ENCODE measurements around the gene MBIP. TPM values are rescaled to one million over a fixed set of nuclear protein-coding genes. Genes with fewer than 3 reads are reported as not detected.

The MBIP gene
- polyA plus RNA-seq, 1 donor from 2014 or later = 52.1 TPM

GRCh38 chr14:36302823-36303222 lies 17.6 kb downstream of the MBIP start:
- H3K79me2 ChIP-seq (replicated peaks; ENCODE audit: insufficient read depth, low read length) = no peaks in the 10 kb centered on the region
- no peak overlapping the region for H3K4me2 ChIP-seq (ENCODE audit: low read length)
- no peak for TF ChIP-seq POLR2AphosphoS5 (IDR thresholded peaks at IDR 0.05)
- TF ChIP-seq MXI1 (conservative IDR thresholded peaks at IDR 0.05; ENCODE audit: poor library complexity, severe bottlenecking) = no peak
- TF ChIP-seq CTCF (IDR thresholded peaks at IDR 0.05; ENCODE audit: poor library complexity, severe bottlenecking) = no peak
- no peak for TF ChIP-seq TAF1 (IDR thresholded peaks at IDR 0.05; ENCODE audit: low read depth)
- TF ChIP-seq REST (IDR thresholded peaks at IDR 0.05; ENCODE audit: borderline replicate concordance) = no peak
- TF ChIP-seq EP300 (conservative IDR thresholded peaks at IDR 0.05; ENCODE audit: poor library complexity, severe bottlenecking) = no peak
- TF ChIP-seq RAD21 (conservative IDR thresholded peaks at IDR 0.05) = no peak
- no peak for TF ChIP-seq SMC3 (conservative IDR thresholded peaks at IDR 0.05; ENCODE audit: poor library complexity)
- TF ChIP-seq EZH2 (IDR thresholded peaks at IDR 0.05; ENCODE audit: borderline replicate concordance, insufficient read depth, low read length, poor library complexity, severe bottlenecking) = no peak
- H3K9me3 ChIP-seq (ENCODE audit: low read length) = no peaks in the 10 kb centered on the region
- no peaks in the 10 kb centered on the region for H3F3A ChIP-seq (ENCODE audit: insufficient read depth, low read length, poor library complexity, severe bottlenecking)
- H3K36me3 ChIP-seq (ENCODE audit: insufficient read depth, low read length) = peaks cover 15% of the 10 kb centered on the region
- H3K4me3 ChIP-seq (ENCODE audit: low read length) = no peak overlapping the region
- H3K9me2 ChIP-seq (ENCODE audit: insufficient read depth, low read length) = no peaks in the 10 kb centered on the region
- H4K20me1 ChIP-seq (ENCODE audit: insufficient read depth) = no peaks in the 10 kb centered on the region
- no peak overlapping the region for H2AFZ ChIP-seq (ENCODE audit: low read depth, low read length)
- H3K27me3 ChIP-seq (ENCODE audit: insufficient read depth, low read depth, low read length) = no peaks in the 10 kb centered on the region
- no peak overlapping the region for H3K27ac ChIP-seq (ENCODE audit: low read length)
- H3K9ac ChIP-seq (ENCODE audit: low read length) = no peak overlapping the region

GRCh38 chr14:36301159-36301558 lies 19.3 kb downstream of the MBIP start:
- no peak overlapping the region for H2AFZ ChIP-seq (ENCODE audit: low read depth, low read length)
- H3K36me3 ChIP-seq (ENCODE audit: insufficient read depth, low read length) = peaks cover 23% of the 10 kb centered on the region
- H3F3A ChIP-seq (ENCODE audit: insufficient read depth, low read length, poor library complexity, severe bottlenecking) = no peaks in the 10 kb centered on the region
- H4K20me1 ChIP-seq (ENCODE audit: insufficient read depth) = no peaks in the 10 kb centered on the region
- H3K79me2 ChIP-seq (replicated peaks; ENCODE audit: insufficient read depth, low read length) = no peaks in the 10 kb centered on the region
- TF ChIP-seq EP300 (conservative IDR thresholded peaks at IDR 0.05; ENCODE audit: poor library complexity, severe bottlenecking) (no peak), CTCF (IDR thresholded peaks at IDR 0.05; ENCODE audit: poor library complexity, severe bottlenecking) (no peak), SMC3 (conservative IDR thresholded peaks at IDR 0.05; ENCODE audit: poor library complexity) (no peak), TAF1 (IDR thresholded peaks at IDR 0.05; ENCODE audit: low read depth) (no peak), MXI1 (conservative IDR thresholded peaks at IDR 0.05; ENCODE audit: poor library complexity, severe bottlenecking) (no peak), POLR2AphosphoS5 (IDR thresholded peaks at IDR 0.05) (no peak), REST (IDR thresholded peaks at IDR 0.05; ENCODE audit: borderline replicate concordance) (no peak), EZH2 (IDR thresholded peaks at IDR 0.05; ENCODE audit: borderline replicate concordance, insufficient read depth, low read length, poor library complexity, severe bottlenecking) (no peak), RAD21 (conservative IDR thresholded peaks at IDR 0.05) (no peak)
- H3K9ac ChIP-seq (ENCODE audit: low read length) = no peak overlapping the region
- no peak overlapping the region for H3K4me3 ChIP-seq (ENCODE audit: low read length)
- H3K9me3 ChIP-seq (ENCODE audit: low read length) = no peaks in the 10 kb centered on the region
- no peaks in the 10 kb centered on the region for H3K27me3 ChIP-seq (ENCODE audit: insufficient read depth, low read depth, low read length)
- no peak overlapping the region for H3K4me2 ChIP-seq (ENCODE audit: low read length)
- H3K9me2 ChIP-seq (ENCODE audit: insufficient read depth, low read length) = no peaks in the 10 kb centered on the region
- H3K27ac ChIP-seq (ENCODE audit: low read length) = no peak overlapping the region
